Liver (tissue), 9 donors: ENCODE results near the gene REXO5. TPM values are rescaled to one million over a fixed set of nuclear protein-coding genes. Genes with fewer than 3 reads are reported as not detected.
"Not testable (repeated sequence)": the region's sequence is repeated elsewhere in the genome, so short reads cannot be mapped to it uniquely, and the experiment has no call there.

Experiments
- DNase-seq: peaks from one replicate; pipeline ENCODE4 v3.0.0-alpha.2; 2017; ENCODE audit warnings: low spot score
- H3K27ac ChIP-seq, 2 donors: one replicate each; pipeline ENCODE4 v1.7.0; 2013; ENCODE audit warnings: inconsistent platforms in 2 of 2, low read length in 2 of 2, control low read depth in 1 of 2, low read depth in 1 of 2, mild to moderate bottlenecking in 1 of 2
- H3K27me3 ChIP-seq, 4 donors: one replicate each; pipeline versions ENCODE4 v1.6.1 to v1.7.0; 2013; ENCODE audit warnings: low read length in 3 of 4, inconsistent platforms in 1 of 4, mild to moderate bottlenecking in 1 of 4, moderate library complexity in 1 of 4; ENCODE audit not compliant: control insufficient read depth in 4 of 4, insufficient read depth in 4 of 4
- H3K36me3 ChIP-seq, 4 donors: one replicate each; pipeline versions ENCODE4 v1.6.1 to v1.7.0; 2013; ENCODE audit warnings: low read length in 3 of 4, mild to moderate bottlenecking in 3 of 4, low read depth in 1 of 4, moderate library complexity in 1 of 4; ENCODE audit not compliant: control insufficient read depth in 4 of 4, insufficient read depth in 3 of 4
- H3K4me1 ChIP-seq, 4 donors: one replicate each; pipeline versions ENCODE4 v1.6.1 to v1.7.0; 2013; ENCODE audit warnings: low read length in 3 of 4, mild to moderate bottlenecking in 3 of 4, moderate library complexity in 1 of 4; ENCODE audit not compliant: control insufficient read depth in 4 of 4, insufficient read depth in 4 of 4
- H3K4me3 ChIP-seq, 3 donors: one replicate each; pipeline versions ENCODE4 v1.6.1 to v1.7.0; 2013; ENCODE audit warnings: low read length in 3 of 3, control low read depth in 1 of 3, low read depth in 1 of 3, mild to moderate bottlenecking in 1 of 3
- H3K9ac ChIP-seq, 2 donors: one replicate each; pipeline ENCODE4 v1.7.0; 2013; ENCODE audit warnings: low read length in 2 of 2, mild to moderate bottlenecking in 2 of 2, moderate library complexity in 2 of 2, control low read depth in 1 of 2, low read depth in 1 of 2
- H3K9me3 ChIP-seq, 4 donors: one replicate each; pipeline versions ENCODE4 v1.6.1 to v1.7.0; 2013; ENCODE audit warnings: low read length in 3 of 4; ENCODE audit not compliant: control insufficient read depth in 4 of 4
- ATF3 ChIP-seq: IDR thresholded peaks from 2 replicates; pipeline ENCODE4 v1.6.1; 2016; ENCODE audit warnings: antibody characterized with exemption
- CTCF ChIP-seq: fragments of 150-350 bp; IDR thresholded peaks from 2 replicates; pipeline ENCODE4 v1.5.1; 2017; ENCODE audit warnings: improper control_type of control experiment, low read depth, low read length; ENCODE audit not compliant: missing input control
- EGR1 ChIP-seq, 2 donors: IDR thresholded peaks; 2 replicates each; pipeline ENCODE4 v1.6.1; 2016 to 2018; ENCODE audit warnings: antibody characterized with exemption in 2 of 2, low read depth in 2 of 2
- FOXA1 ChIP-seq: IDR thresholded peaks from 2 replicates; pipeline ENCODE4 v1.6.1; 2016; ENCODE audit warnings: antibody characterized with exemption
- FOXA2 ChIP-seq: IDR thresholded peaks from 2 replicates; pipeline ENCODE4 v1.6.1; 2016; ENCODE audit warnings: antibody characterized with exemption
- HNF4A ChIP-seq, 2 donors: conservative IDR thresholded peaks; 2 replicates each; pipeline ENCODE4 v1.6.1; 2016; ENCODE audit warnings: antibody characterized with exemption in 2 of 2, mild to moderate bottlenecking in 2 of 2
- HNF4G ChIP-seq: IDR thresholded peaks from 2 replicates; pipeline ENCODE4 v1.6.1; 2016; ENCODE audit warnings: antibody characterized with exemption
- JUND ChIP-seq, 2 donors: IDR thresholded peaks; 2 replicates each; pipeline ENCODE4 v1.6.1; 2016; ENCODE audit warnings: antibody characterized with exemption in 2 of 2
- MAX ChIP-seq: IDR thresholded peaks from 2 replicates; pipeline ENCODE4 v1.6.1; 2016; ENCODE audit warnings: antibody characterized with exemption
- RAD21 ChIP-seq, 2 donors: IDR thresholded peaks; 2 replicates each; pipeline ENCODE4 v1.6.1; 2016; ENCODE audit warnings: antibody characterized with exemption in 2 of 2, mild to moderate bottlenecking in 2 of 2
- SP1 ChIP-seq: IDR thresholded peaks from 2 replicates; pipeline ENCODE4 v1.6.1; 2018; ENCODE audit warnings: antibody characterized with exemption, mild to moderate bottlenecking
- YY1 ChIP-seq: IDR thresholded peaks from 2 replicates; pipeline ENCODE4 v1.6.1; 2016; ENCODE audit warnings: antibody characterized with exemption, mild to moderate bottlenecking
- WGBS: extraction: QIAGEN DNeasy Blood & Tissue Kit; methylation state at CpG from one replicate; pipeline ENCODE4 v1.1.7; 2013; 5-methylcytosine and 5-hydroxymethylcytosine counted together
- polyA plus RNA-seq, 2 donors: library from polyadenylated mRNA; stranded (reverse) in 1 of 2; unstranded in 1 of 2; fragments of 200-250 nt in 1 of 2; fragments of >200 nt in 1 of 2; fragmentation: Nextera tagmentation in 1 of 2; extraction: Ambion mirVana in 1 of 2; gene quantifications; one replicate each; pipeline versions ENCODE4 v1.2.1 to v1.2.3, GENCODE V29; 2013 to 2015
- total RNA-seq, 2 donors: library from RNA; depleted of rRNA; stranded (reverse); fragments of >200 nt; gene quantifications; one replicate each; pipeline ENCODE4 v1.2.3, GENCODE V29; 2014
- TF ChIP-seq, protein P1 (sequence below): IDR thresholded peaks from 2 replicates; pipeline ENCODE4 v1.6.1; 2016; ENCODE audit warnings: antibody characterized with exemption, mild to moderate bottlenecking
- donor health status: healthy.
- donor health status: healthy.
- donor health status: healthy.
- donor health status: healthy.
- donor health status: healthy.

REXO5 gene
- total and polyA plus RNA-seq, 4 donors = 0.83 to 10.6 (median 1.8) TPM

- Histone ChIP-seq H3K27ac (no peak overlapping the region), H3K9me3 (no peaks in the 10 kb centered on the region), H3K4me1 (peaks cover 0 to under 1% (median 0%) of the 10 kb centered on the region in 4 donors), H3K9ac (no peak overlapping the region), H3K4me3 (no peak overlapping the region), H3K27me3 (no peaks in the 10 kb centered on the region), H3K36me3 (peaks cover 2 to 28% (median 20%) of the 10 kb centered on the region in 4 donors)
- no peak for DNase-seq
- TF ChIP-seq FOXA2 (no peak), ATF3 (no peak), SP1 (no peak), FOXA1 (no peak), EGR1 (IDR thresholded peaks at IDR 0.05; ENCODE audit: low read depth in 2 of 2) (no peak), MAX (no peak), HNF4A (conservative IDR thresholded peaks at IDR 0.05) (no peak), CTCF (no peak), HNF4G (no peak), YY1 (no peak), RAD21 (IDR thresholded peaks at IDR 0.05) (no peak), JUND (IDR thresholded peaks at IDR 0.05) (no peak)
- TF ChIP-seq, protein P1, sequence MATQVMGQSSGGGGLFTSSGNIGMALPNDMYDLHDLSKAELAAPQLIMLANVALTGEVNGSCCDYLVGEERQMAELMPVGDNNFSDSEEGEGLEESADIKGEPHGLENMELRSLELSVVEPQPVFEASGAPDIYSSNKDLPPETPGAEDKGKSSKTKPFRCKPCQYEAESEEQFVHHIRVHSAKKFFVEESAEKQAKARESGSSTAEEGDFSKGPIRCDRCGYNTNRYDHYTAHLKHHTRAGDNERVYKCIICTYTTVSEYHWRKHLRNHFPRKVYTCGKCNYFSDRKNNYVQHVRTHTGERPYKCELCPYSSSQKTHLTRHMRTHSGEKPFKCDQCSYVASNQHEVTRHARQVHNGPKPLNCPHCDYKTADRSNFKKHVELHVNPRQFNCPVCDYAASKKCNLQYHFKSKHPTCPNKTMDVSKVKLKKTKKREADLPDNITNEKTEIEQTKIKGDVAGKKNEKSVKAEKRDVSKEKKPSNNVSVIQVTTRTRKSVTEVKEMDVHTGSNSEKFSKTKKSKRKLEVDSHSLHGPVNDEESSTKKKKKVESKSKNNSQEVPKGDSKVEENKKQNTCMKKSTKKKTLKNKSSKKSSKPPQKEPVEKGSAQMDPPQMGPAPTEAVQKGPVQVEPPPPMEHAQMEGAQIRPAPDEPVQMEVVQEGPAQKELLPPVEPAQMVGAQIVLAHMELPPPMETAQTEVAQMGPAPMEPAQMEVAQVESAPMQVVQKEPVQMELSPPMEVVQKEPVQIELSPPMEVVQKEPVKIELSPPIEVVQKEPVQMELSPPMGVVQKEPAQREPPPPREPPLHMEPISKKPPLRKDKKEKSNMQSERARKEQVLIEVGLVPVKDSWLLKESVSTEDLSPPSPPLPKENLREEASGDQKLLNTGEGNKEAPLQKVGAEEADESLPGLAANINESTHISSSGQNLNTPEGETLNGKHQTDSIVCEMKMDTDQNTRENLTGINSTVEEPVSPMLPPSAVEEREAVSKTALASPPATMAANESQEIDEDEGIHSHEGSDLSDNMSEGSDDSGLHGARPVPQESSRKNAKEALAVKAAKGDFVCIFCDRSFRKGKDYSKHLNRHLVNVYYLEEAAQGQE = no peak
- WGBS = 88% methylated on average over 4 of the region's 4 CpGs
Observed at GRCh38 chr16:20860361-20860760, 54.0 kb downstream of the REXO5 start.

- H3K36me3 ChIP-seq = peaks cover 2 to 28% (median 16%) of the 10 kb centered on the region in 4 donors
- not testable (repeated sequence) for H3K27me3 ChIP-seq, H3K27ac ChIP-seq, H3K9me3 ChIP-seq, DNase-seq, H3K4me3 ChIP-seq, H3K4me1 ChIP-seq, H3K9ac ChIP-seq
- 91% methylated on average over 4 of the region's 4 CpGs for WGBS
Observed at GRCh38 chr16:20860995-20861394, 54.7 kb downstream of the REXO5 start.
